GM18867 (cell line): ENCODE data around the gene ATP9A.

Experiments
- ATAC-seq: cut with Tn5 transposase; IDR thresholded peaks from one replicate; pipeline ENCODE4 v1.9.1; 2021; ENCODE audit warnings: mild to moderate bottlenecking, moderate library complexity; ENCODE audit not compliant: unreplicated experiment

Gene ATP9A

GRCh38 chr20:51604851-51605250 lies 163.3 kb downstream of the ATP9A start:
- no peak for ATAC-seq

- no peak for ATAC-seq
Observed at GRCh38 chr20:51602131-51602530, 166.1 kb downstream of the ATP9A start.

GRCh38 chr20:51600950-51601349 lies 167.2 kb downstream of the ATP9A start:
- ATAC-seq = no peak

DNA sequence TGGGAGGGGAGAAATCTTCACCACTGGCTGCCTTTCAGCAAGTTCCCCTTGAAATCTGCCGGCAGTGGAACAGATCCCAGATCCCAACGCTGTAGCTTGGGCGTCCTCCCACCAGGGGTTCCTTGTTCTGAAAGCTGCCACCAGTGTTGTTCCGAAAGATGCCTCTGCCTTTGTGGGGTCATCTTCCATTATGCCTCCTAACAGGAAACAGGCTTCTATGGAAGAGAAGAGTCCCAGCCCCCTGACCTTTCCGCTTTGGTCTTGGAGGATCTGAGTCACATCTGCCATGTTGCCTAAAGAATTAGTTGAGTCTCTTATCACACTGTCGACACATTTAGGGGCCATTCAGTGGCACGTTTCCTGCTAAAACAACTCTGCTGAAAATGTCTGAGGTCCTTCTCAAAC lies 168.2 kb downstream of the ATP9A start:
- no peak for ATAC-seq

DNA sequence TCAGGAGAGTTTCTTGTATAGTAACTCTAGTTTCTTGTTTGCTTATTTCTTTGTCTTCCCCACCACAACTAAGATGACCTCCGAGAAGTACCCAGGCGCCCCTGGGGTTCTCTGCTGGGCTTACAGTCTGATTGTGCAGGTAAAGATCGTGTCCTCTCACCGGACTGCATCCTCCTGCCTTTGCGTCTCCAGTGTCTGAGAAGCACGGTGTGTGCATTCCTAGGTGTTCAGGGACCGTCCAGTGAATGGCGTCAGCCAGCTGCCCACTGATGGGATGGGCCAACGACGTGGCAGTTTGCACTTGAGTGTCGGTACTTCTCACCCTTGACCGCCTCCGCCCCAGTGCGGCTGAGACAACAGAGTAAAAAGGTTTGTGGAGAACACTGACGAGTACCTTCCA lies 169.6 kb downstream of the ATP9A start:
- ATAC-seq = no peak

- no peak for ATAC-seq
Observed at GRCh38 chr20:51597389-51598231, 170.6 kb downstream of the ATP9A start.

DNA sequence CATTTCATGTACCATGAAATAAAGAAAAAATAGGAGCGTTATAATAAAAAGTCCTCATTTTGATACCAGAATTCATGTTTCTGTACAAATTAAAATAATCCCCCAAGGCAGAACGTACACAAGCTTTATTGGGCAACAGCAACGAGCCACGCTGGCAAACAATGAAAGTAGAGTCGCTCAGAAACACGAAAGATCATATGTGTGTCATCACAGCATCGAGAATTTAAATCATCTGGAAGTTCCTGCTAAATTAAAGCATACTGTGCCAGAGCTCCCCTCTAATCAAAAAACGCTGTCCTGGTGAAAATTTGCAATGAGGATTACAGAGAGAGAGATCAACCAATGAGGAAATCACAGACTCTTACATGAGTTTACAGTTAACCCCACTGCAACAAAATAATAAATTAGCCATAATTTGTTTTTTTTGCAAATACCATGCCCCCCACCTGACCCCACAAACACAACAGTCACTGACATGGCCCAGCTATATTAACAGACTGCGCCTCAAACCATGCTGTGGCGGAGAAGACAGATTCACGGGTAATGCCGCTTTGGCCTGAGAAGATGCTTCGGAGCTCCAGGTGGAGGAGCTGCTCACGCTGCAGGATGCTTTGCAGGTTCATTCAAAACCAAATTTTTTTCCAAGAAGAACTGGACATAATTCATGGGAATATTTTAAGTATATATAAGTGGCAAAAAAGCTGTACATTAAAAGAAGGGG lies 171.4 kb downstream of the ATP9A start:
- ATAC-seq = no peak

- no peak for ATAC-seq
Observed at GRCh38 chr20:51595744-51596143, 172.4 kb downstream of the ATP9A start.

DNA sequence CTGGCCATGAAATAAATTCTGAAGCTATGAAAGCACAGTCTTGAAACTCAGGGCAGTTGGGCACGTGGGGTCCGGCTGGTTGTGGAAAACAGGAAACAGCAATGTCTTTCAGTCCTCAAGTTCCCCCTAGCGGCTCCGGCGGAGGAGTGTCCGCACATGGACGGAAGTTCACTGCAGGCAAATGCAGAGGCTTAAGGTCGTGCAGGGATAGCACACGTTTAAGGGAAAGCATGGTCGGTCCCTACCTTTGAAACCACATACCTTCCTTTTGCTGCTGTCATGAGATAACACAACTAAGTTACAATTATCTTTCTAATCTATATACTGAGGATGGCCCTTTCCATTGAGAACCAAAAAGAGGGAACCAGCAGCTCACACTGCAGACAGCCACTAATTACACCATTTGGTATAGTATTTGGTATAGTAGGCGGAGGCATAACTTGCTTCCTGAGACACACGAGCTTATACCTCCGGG lies 173.1 kb downstream of the ATP9A start:
- ATAC-seq = peak; percentile 90

- ATAC-seq = no peak
Observed at GRCh38 chr20:51594236-51595057, 173.7 kb downstream of the ATP9A start.

- ATAC-seq = no peak
Observed at GRCh38 chr20:51593584-51593983, 174.6 kb downstream of the ATP9A start.

DNA sequence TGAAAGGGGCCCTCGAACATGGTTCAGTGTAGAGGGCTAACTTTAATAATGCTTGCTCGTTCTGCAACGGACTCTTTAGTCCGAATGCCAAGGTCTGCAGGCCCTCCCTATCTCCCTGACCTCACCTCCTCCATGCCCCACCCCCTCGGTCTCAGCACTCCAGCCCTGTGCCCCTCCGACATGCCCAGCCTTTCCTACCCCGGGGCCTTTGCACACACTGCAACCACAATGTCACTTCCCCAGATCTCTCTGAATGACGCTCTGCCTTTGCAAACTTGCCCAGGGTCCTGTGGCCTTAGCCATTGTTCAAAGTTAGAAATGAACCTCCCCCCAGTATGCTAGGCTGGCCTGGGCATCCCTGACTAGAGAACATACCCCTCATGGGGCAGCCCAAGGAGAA lies 175.6 kb downstream of the ATP9A start:
- no peak for ATAC-seq

DNA sequence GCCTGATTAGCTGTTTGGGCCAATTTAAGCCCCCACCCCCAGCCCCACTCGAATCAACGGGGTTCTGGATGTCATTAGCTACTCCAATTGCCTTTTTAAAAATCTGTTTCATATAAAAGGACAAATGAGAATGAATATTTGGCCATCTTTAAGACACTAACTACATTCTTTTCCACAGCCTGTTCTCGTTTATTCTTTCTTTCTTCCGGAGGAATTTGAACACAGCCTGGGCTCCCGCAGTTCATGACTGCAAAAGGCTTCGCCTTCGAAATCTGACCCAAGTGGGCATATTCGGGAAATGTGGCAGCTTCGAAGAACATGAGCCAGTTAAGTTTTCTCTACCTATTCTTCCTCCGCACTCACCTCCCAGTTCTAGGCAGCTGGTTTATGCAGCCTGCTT lies 176.3 kb downstream of the ATP9A start:
- no peak for ATAC-seq

GRCh38 chr20:51588762-51589161 lies 179.4 kb downstream of the ATP9A start:
- ATAC-seq = no peak

- ATAC-seq = no peak
Observed at GRCh38 chr20:51587145-51587544, 181.0 kb downstream of the ATP9A start.

DNA sequence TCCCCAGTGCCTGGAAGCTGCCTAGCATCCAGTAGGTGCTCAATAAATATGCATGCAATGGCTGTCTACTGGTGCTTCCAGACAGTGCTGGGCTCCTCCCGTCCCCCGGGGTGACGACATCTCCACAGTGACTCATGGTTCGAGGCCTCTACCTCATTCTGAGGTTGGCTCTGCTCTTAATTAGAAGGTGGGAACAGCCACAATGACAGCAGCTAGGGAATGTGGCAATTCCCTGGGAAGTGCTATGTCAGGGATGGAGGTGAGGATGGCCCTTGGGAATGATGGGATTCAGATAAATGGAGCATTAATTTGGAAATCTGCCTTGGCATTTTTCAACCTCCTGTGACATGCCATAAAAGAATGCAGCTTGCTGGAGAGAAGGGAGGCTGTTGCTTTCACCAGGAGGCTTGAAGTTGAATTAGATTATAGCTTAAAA lies 182.2 kb downstream of the ATP9A start:
- no peak for ATAC-seq

- no peak for ATAC-seq
Observed at GRCh38 chr20:51585148-51585547, 183.0 kb downstream of the ATP9A start.

GRCh38 chr20:51584737-51585136 lies 183.5 kb downstream of the ATP9A start:
- no peak for ATAC-seq

DNA sequence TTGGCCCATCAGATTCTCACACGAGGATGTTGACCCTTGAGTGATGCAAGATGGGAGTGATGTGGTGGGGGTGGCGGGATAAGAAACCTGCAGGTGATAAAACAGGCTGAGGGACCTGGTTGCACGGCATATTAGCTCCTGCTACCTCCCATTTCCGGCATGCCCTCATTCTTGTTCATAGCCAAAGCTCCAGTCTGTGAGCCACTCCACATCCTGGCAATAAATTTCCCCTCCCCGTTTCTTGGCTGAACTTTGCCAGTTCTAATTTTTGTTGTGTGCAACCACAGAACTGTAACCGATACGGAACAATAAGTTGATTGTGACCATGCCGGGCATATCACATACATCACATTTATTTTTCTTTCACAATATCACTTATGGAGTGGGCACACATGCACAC lies 184.1 kb downstream of the ATP9A start:
- ATAC-seq = no peak

GRCh38 chr20:51583499-51583898 lies 184.7 kb downstream of the ATP9A start:
- ATAC-seq = no peak

- no peak for ATAC-seq
Observed at GRCh38 chr20:51583073-51583472, 185.1 kb downstream of the ATP9A start.
